MG63 (cell line): ENCODE data around the gene KIF3A. TPM values are rescaled to one million over a fixed set of nuclear protein-coding genes. Genes with fewer than 3 reads are reported as not detected.

Experiments
- DNase-seq: peaks from one replicate; pipeline ENCODE4 v3.0.0-alpha.2; 2020
- H3K27me3 ChIP-seq: fragments of 250-450 bp; sonication (Bioruptor Pico); 2 replicates; pipeline ENCODE4 v1.5.1; 2020; ENCODE audit warnings: mild to moderate bottlenecking, moderate library complexity
- H3K36me3 ChIP-seq: fragments of 250-450 bp; sonication (Bioruptor Pico); 2 replicates; pipeline ENCODE4 v1.5.1; 2020; ENCODE audit warnings: mild to moderate bottlenecking, moderate library complexity
- H3K4me3 ChIP-seq: fragments of 250-450 bp; sonication (Bioruptor Pico); 2 replicates; pipeline ENCODE4 v1.5.1; 2020; ENCODE audit warnings: mild to moderate bottlenecking, moderate library complexity
- H3K9me3 ChIP-seq: fragments of 250-450 bp; sonication (Bioruptor Pico); 2 replicates; pipeline ENCODE4 v1.5.1; 2020; ENCODE audit warnings: mild to moderate bottlenecking, moderate library complexity
- total RNA-seq: library from RNA; depleted of rRNA; stranded (reverse); fragments of >200 nt; shearing (Covaris generic); gene quantifications from 2 replicates; pipeline ENCODE4 v1.2.3, GENCODE V29; 2014; ENCODE audit warnings: low replicate concordance

Gene KIF3A
- total RNA-seq, 1 experiment from 2014 or later: 5.3 TPM

DNA sequence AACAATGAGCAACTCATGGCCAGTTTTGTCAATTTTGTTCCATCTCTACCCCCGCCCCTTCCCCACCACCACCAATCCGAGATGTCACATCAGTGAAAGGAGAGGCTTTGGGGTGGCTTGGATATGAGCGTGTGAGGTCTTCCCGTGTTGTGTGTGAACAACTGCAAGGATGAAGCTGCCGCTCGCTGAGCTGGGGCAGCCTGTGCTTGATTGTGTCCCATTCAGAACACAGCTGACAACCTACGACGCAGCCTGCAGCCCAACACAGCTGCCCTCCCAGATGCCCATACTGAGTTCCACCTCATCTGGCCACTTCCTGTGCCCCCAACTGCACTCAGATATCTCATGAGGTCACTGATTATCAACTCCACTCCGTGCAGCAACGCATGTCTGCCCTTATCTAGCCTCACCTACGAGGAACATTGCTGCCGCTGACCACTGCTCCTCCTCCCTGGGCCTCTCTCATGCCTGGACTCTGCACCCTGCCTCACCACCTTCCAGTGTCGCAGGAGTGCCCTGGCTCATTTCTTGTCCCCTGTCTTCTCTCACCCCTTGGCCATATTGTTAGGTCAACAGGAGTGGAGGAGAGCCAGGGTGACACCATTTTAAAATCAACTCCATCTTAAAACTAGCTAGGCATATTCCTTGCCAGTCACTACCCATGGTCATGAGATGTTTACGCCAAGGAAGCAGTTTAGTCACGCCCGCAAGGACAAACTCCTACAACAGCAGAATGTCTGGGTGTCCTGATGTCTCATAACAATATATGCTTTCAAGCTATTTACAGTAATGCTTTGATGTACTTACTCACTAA, 70.8 kb downstream of the KIF3A start:
- H3K27me3 ChIP-seq: no peaks in the 10 kb centered on the region
- no peaks in the 10 kb centered on the region for H3K36me3 ChIP-seq
- H3K4me3 ChIP-seq: no peak overlapping the region
- DNase-seq: no peak
- H3K9me3 ChIP-seq: no peaks in the 10 kb centered on the region; the same call in 1 of the 2 replicates

DNA sequence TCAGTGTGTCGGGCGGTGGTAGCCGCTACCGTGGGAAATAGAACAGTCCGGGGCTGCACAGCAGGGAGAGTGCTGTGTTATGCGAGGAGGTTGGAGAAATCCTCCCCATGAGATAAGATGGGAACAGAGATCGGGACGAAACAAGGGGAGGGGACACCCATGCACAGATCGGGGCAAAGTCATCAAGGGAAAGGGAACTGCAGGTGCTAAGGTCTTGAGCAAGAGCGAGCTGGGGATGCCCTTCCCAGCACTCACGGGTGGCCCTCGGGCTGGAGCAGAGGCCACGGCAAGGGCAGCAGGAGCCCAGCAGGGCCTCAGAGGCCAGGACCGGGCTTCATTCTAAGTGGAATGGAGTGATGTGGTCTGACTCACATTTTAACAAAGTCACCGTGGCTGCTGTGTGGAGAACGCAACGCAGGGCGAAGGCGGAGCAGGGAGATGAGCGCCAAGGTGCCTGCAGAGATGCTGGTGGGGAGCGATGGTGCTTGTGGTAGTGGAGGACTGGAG, 71.7 kb downstream of the KIF3A start:
- H3K27me3 ChIP-seq: no peaks in the 10 kb centered on the region

DNA sequence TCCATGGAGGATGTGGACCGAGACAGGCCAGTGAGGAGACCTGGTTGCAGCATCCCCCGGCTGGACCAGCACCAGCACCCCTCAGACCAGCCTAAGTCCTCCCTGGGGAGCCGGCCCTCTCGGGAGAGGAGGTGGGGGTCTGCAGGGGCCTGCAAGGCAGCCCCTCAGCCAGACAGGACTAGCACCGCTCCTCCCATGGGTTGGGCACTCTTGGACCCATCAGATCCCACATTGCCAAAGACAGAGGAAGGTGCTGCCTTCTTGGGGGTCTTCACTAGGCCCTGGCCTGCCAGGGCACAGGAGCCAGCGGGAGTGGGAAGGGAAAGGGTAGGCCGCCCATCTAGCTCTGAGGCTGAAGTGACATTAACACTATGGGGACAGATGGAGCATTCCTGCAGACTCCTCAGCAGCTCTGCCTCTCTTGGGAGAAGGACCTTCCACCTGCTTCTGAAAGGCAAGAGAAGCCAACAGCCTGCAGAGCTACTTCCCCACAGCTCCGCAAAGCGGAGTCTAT, 72.6 kb downstream of the KIF3A start:
- Histone ChIP-seq H3K36me3 (no peaks in the 10 kb centered on the region), H3K27me3 (no peaks in the 10 kb centered on the region), H3K9me3 (no peaks in the 10 kb centered on the region), H3K4me3 (no peak overlapping the region)
- DNase-seq: no peak

More for the DNA sequence above, 71.7 kb downstream of the KIF3A start:
- DNase-seq: no peak
- H3K36me3 ChIP-seq: no peaks in the 10 kb centered on the region
- no peak overlapping the region for H3K4me3 ChIP-seq
- H3K9me3 ChIP-seq: no peaks in the 10 kb centered on the region

DNA sequence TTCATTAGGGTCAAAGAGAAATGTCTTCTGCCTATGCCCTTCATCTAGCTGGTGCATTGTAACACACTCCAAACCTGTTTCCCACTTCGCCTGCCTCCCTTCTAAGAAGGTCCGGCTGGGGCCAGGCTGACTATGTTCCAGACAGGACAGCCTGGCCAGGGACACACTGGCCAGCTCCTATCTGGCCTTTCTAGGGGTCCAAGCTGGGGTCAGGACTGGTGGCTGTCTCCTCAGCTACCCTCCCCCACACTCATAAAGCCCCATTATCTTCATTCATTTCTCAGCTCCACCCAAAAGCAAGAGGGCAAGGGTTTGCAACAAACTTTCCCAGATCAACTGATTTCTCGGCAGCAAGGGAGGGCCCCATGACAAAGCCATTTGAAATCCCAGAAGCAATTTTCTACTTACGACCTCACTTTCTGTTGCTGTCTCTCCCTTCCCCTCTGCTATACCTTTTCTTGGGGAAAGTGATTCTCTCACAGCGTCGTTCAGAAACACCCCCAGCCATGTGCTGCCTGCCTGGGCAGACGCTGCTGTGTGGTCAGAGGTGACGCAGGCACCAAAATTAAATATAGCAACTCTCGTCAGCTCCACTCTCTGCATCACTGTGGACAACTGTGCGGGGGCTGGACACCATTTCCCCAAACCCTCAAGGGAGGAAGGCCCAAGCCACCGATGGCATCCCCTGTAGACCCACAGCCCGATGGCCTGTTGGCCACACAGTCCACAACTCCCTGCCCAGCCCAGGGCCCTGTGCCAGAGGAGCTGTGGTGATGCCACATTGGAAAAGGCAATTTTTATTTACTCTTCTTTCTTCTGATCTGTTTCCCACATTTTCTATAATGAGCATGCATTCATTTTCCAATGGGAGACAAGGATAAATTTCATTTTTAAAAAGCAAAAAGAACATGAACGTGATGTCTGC, 73.3 kb downstream of the KIF3A start:
- Histone ChIP-seq H3K4me3 (no peak overlapping the region), H3K36me3 (no peaks in the 10 kb centered on the region), H3K9me3 (no peaks in the 10 kb centered on the region), H3K27me3 (no peaks in the 10 kb centered on the region)
- no peak for DNase-seq

DNA sequence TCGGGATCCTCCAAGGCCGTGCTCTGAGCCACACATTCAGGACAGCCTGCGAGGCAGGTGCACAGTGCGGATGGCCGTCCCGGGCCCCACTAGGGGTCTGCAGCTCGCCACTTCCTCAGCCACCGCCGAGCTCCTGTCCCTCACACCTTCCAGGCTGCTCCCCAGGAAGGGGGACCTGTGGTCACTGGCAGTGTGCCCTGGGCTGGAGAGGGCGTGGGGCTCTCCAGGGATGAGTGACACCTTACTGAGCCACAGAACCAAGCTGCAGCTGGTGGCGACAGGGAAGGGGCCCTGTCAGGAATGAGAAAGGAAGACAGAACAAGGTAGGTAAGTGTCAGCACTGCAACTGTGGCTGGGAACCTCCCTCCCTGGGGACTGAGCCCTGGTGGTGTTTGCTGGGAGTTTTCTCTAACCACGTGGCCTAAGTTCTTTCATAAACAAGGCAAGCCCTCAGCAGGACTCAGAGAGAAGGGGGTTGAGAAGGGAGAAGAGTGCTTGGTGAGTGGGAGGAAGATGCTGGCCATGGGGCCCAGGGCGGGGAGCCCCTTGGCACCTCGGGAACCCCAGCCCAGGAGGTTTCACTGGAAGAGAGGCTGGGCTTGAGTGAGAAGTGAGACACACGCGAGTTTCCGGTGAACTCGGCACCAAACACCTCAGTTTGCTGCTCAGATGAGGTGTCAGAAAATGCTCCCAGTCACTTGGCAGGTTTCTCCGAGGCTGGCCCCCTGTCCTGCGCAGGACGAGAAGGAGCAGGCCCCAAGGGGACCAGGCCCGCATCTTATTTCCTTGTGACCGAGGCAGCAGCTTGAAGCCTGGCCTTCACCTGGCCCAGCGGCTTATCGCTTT, 74.2 kb downstream of the KIF3A start:
- Histone ChIP-seq H3K4me3 (no peak overlapping the region), H3K9me3 (no peaks in the 10 kb centered on the region), H3K36me3 (no peaks in the 10 kb centered on the region), H3K27me3 (no peaks in the 10 kb centered on the region)
- no peak for DNase-seq

DNA sequence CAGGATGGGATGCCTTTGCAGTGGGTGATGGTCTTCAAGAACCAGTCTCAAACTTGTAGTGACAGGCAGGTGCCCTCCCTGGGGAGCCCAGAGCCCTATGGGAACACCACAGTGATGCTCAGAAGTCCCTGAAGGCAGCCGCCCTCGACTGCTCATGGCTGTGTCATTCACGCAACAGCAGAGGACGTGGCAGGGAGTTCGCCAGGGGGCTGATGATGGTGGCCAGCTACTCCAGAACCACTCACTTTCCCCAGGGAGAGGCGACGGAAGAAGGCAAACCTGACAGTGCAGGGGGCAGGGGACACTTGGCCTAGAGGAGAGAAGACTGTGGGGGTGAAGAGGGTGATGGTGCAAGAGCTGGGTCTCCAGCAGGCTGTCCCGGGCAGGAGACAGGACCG, 75.3 kb downstream of the KIF3A start:
- no peaks in the 10 kb centered on the region for H3K27me3 ChIP-seq
- no peaks in the 10 kb centered on the region for H3K36me3 ChIP-seq
- no peak overlapping the region for H3K4me3 ChIP-seq
- no peak for DNase-seq
- H3K9me3 ChIP-seq: no peaks in the 10 kb centered on the region

DNA sequence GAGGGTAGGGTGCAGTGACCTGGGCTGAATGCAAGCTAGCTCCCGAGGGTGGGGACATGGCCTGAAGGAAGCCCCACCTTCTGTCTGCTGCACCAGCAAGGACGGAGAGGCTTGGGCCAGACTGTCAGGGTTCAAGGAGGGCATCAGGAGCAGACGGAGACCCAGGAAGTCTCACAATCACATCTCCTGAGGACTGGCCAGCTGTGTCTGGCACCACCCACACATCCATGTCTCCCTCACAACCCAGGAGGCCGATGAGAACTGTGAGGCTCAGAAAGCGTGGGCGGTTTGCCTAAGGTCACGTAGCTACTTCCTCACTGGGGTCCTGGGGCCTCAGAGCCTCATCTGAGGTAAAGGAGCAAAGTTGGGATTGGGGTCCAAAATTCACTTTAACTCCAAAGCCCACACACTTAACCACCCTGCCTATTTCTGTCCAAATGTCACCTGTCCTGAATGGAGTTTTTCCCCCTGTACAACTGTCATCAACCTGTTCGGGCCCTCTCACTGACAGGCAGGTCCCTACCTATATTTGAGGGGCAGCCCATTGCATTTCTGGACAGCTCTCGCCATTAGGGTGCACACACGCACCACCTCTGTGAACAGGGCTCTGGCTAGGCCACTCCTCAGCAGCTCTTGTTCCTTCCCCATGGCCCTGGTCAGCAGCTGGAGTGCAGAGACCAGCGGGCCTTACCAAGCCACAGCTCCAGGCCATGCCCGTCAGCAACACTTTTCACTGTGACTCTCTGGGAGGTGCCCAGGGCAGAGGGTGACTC, 75.9 kb downstream of the KIF3A start:
- DNase-seq: no peak
- H3K36me3 ChIP-seq: no peaks in the 10 kb centered on the region
- no peaks in the 10 kb centered on the region for H3K27me3 ChIP-seq
- H3K4me3 ChIP-seq: no peak overlapping the region
- no peaks in the 10 kb centered on the region for H3K9me3 ChIP-seq

DNA sequence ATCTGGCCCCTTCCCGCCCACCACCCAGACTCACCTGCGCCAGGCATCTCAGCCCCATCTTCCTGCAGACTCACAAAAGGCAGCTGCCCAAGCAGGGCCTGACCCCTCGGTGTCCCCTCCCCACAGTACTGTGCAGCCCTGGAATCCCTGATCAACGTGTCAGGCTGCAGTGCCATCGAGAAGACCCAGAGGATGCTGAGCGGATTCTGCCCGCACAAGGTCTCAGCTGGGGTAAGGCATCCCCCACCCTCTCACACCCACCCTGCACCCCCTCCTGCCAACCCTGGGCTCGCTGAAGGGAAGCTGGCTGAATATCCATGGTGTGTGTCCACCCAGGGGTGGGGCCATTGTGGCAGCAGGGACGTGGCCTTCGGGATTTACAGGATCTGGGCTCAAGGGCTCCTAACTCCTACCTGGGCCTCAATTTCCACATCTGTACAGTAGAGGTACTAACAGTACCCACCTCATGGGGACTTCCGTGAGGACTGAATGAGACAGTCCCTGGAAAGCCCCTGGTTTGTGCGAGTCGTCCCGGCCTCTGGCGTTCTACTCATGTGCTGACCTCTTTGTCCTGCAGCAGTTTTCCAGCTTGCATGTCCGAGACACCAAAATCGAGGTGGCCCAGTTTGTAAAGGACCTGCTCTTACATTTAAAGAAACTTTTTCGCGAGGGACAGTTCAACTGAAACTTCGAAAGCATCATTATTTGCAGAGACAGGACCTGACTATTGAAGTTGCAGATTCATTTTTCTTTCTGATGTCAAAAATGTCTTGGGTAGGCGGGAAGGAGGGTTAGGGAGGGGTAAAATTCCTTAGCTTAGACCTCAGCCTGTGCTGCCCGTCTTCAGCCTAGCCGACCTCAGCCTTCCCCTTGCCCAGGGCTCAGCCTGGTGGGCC, 77.5 kb downstream of the KIF3A start:
- no peak for DNase-seq
- Histone ChIP-seq H3K36me3 (no peaks in the 10 kb centered on the region), H3K9me3 (no peaks in the 10 kb centered on the region)

DNA sequence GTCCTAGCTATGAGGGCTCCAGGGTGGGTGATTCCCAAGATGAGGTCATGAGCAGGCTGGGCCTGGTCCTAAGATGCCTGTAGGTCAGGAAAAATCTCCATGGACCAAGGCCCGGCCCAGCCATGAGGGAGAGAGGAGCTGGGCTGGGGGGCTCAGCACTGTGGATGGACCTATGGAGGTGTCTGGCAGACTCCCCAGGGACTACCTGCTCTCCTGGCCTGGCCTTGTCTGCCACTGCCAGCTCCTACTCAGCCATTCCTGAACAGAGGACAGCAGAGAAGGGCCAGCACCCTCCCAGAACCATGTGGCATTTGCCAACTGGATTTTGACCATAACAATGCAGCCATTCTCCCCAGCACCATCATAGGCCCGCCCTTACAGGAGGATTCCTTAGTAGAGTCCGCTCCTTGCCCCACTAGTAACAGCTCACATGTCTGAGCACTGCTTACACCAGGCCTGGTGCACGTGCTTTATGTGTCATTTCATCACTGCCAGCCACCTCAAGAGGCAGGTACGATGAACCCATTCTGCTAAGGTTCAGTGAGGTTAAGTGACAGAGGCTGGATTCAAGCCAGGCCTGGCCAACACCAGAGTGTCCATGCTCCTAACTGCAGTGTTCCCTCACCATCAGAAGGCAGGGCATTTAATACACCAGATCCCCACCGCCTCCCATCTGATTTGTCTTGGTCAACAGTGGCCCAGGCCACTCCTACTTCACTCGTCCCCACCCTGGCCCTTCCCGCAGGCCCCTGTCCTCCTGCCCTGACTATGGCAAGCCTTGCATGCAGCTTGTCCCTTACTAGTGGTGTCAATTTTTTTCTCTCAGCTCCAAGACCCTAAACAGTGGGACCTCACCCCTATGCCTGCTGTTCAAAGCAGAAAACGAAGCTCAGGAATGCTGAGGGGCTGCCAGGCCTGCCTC, 78.7 kb downstream of the KIF3A start:
- no peaks in the 10 kb centered on the region for H3K36me3 ChIP-seq
- DNase-seq: no peak
- no peak overlapping the region for H3K4me3 ChIP-seq
- H3K27me3 ChIP-seq: no peaks in the 10 kb centered on the region
- no peaks in the 10 kb centered on the region for H3K9me3 ChIP-seq

More for the DNA sequence above, 77.5 kb downstream of the KIF3A start:
- Histone ChIP-seq H3K27me3 (no peaks in the 10 kb centered on the region), H3K4me3 (no peak overlapping the region)

DNA sequence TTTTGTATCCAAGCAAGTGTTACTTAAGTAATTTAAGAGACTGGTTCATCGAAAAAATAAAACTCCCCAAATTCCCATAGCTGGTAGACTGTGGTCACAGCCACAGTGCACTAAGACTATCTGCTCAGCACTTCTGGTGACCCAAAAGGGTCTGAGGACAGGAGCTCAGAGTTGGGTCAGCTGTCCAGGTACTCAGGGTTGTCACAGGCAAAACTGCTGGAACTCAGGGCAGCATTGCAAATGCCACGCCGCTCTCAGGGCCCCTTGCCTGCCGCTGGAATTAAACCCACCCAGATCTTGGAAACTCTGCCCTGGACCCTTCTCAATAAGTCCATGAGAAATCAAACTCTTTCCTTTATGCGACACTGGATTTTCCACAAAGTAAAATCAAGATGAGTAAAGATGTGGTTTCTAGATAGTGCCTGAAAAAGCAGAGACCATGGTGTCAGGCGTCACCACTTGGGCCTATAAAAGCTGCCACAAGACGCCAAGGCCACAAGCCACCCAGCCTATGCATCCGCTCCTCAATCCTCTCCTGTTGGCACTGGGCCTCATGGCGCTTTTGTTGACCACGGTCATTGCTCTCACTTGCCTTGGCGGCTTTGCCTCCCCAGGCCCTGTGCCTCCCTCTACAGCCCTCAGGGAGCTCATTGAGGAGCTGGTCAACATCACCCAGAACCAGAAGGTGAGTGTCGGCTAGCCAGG, 79.5 kb downstream of the KIF3A start, which contains the start of gene IL13:
TSS of gene IL13 (plus strand) at position 498 of the 705 bp plus-strand sequence. CDS start at position 512, 14 bp downstream.
- Histone ChIP-seq H3K27me3 (no peaks in the 10 kb centered on the region), H3K9me3 (no peaks in the 10 kb centered on the region), H3K36me3 (no peaks in the 10 kb centered on the region), H3K4me3 (no peak within 1 kb of the TSS)
- DNase-seq: no peak

DNA sequence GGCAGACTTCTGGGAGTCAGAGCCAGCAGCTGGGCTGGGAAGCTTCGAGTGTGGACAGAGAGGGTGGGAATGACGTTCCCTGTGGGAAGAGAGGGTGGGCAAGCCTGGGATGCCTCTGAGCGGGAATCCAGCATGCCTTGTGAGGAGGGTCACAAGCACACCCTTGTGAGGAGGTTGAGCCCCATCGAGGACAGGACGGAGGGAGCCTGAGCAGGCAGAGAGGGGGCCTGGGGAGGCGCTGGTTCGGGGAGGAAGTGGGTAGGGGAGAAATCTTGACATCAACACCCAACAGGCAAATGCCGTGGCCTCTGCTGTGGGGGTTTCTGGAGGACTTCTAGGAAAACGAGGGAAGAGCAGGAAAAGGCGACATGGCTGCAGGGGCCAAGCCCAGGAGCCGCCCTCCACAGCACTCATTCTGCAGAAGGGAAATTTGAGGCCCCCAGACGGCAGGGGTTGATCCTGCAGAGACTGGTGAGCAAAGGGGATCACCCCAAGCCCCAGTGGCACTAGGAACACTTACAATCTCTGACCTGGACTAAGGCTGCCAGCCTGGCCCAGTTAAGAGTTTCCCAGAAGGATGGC, 80.5 kb downstream of the KIF3A start:
- Histone ChIP-seq H3K27me3 (no peaks in the 10 kb centered on the region), H3K9me3 (no peaks in the 10 kb centered on the region), H3K4me3 (no peak overlapping the region), H3K36me3 (no peaks in the 10 kb centered on the region)
- DNase-seq: no peak

DNA sequence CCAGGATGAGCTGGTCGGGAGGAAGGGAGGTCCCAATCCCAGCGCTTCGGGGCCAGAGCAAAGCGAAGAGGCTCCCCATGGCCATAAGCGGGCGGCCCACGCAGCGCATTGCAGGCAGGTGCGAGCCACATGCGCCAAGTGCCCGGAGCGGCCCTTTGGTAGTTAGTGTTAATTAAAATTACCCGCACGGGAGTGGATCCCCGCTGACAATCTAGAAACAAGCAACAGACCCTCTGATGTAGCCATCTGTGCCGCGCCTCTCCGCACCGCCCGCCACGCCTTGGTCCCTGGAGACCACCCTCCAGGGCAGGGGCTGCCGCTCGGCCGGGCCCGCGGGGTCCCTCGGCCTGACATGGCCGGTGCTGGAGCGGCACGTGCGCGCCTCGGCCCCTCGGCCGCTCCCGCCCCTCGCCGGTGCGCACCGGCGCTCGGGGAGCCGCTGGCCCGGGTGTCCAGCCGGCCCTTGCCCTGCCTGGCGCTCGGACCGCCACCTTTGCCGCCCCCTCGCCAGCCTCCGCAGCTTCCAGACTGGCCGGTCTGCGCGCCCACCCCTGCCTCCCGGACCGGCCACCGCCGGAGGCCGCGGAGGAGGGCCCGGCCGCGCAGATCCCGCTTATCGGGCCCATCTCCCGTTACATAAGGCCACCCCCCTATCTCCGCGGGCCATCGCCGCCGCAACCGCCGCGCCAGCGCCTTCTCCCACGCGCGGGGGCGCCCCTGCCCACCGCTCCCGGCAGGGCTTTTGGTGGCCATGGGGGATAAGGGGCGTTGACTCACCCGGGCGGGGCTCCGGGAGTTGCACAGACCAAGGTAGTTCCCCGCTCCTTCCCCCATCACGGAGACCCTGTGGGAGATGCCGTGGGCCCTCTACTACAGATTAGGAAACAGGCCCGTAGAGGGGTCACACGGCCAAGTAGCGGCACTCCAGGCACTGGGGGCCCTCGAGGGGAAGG, 81.2 kb downstream of the KIF3A start:
- no peaks in the 10 kb centered on the region; the same call in 1 of the 2 replicates for H3K9me3 ChIP-seq
- no peaks in the 10 kb centered on the region for H3K36me3 ChIP-seq
- no peak overlapping the region for H3K4me3 ChIP-seq
- DNase-seq: no peak
- H3K27me3 ChIP-seq: no peaks in the 10 kb centered on the region
